HepG2 (cell line): Measurements from ENCODE around the gene MIOS. TPM values are rescaled to one million over a fixed set of nuclear protein-coding genes. Genes with fewer than 3 reads are reported as not detected.

Source experiments
- ATAC-seq: fragments of 200-7000 bp; cut with Tn5 transposase; 3 replicates; pipeline ENCODE4 v1.9.1; 2020; ENCODE audit warnings: mild to moderate bottlenecking, moderate library complexity
- BruUV-seq: library from RNA; stranded (reverse); fragments of 400-500 nt; replicated peaks from 2 replicates; lab custom pipeline; 2021; lab: Mats Ljungman, UMichigan
- CTCF ChIA-PET: fragments of 300-600 bp; formaldehyde crosslinking; extraction: SDS; loops from one replicate; lab custom pipeline; 2021; ENCODE audit warnings: low total read pairs, inconsistent platforms, low intra/inter-chr PET ratio; lab: Yijun Ruan, JAX
- POLR2A ChIA-PET: fragments of 350-600 bp; sonication (Branson Sonifier 250); formaldehyde crosslinking; loops from one replicate; lab custom pipeline; 2020; ENCODE audit warnings: antibody characterized with exemption, inconsistent platforms; lab: Yijun Ruan, JAX
- DNase-seq: peaks from one replicate; pipeline ENCODE4 v3.0.0-alpha.2; 2015; ENCODE audit warnings: low spot score
- FAIRE-seq: peaks from 3 replicates; lab custom pipeline; 2011; peaks lifted over from hg19 to GRCh38; lab: Jason Lieb, UNC
- H2AFZ ChIP-seq: one replicate; pipeline ENCODE4 v1.6.1; 2011; ENCODE audit warnings: low read length, inconsistent platforms
- H3K27ac ChIP-seq: fragments of 300-600 bp; 3 replicates; pipeline ENCODE4 v1.8.0; 2011; ENCODE audit warnings: mixed run types, mild to moderate bottlenecking, mixed read lengths, low read length, inconsistent platforms; ENCODE audit not compliant: insufficient read depth; ENCODE audit errors: extremely low read length
- H3K27me3 ChIP-seq, 2 experiments: fragments of 200-600 bp in 1 of 2; 2 replicates in 1 of 2; 3 replicates in 1 of 2; pipeline versions ENCODE4 v1.6.0 to v1.8.0; 2011; ENCODE audit warnings: low read length in 2 of 2, mild to moderate bottlenecking in 2 of 2, moderate library complexity in 2 of 2, inconsistent platforms in 1 of 2; ENCODE audit not compliant: insufficient read depth in 2 of 2, control insufficient read depth in 1 of 2
- H3K36me3 ChIP-seq, 2 experiments: fragments of 200-600 bp in 1 of 2; replicated peaks in 1 of 2; 2 replicates in 1 of 2; 3 replicates in 1 of 2; pipeline versions ENCODE4 v1.5.1 to v1.8.0; 2011; ENCODE audit warnings: low read length in 2 of 2, inconsistent platforms in 1 of 2; ENCODE audit not compliant: insufficient read depth in 2 of 2, control insufficient read depth in 1 of 2
- H3K4me1 ChIP-seq: 2 replicates; pipeline ENCODE4 v1.5.1; 2012; ENCODE audit warnings: low read length, inconsistent platforms; ENCODE audit not compliant: insufficient read depth
- H3K4me2 ChIP-seq: 2 replicates; pipeline ENCODE4 v1.6.0; 2011; ENCODE audit warnings: low read depth, low read length, inconsistent platforms
- H3K4me3 ChIP-seq, 3 experiments: fragments of 200-600 bp in 1 of 3; sonication (generic), shearing (Covaris generic) in 1 of 3; replicated peaks in 1 of 3; 2 replicates each; pipeline ENCODE4 v1.5.1; 2011 to 2016; ENCODE audit warnings: low read length in 3 of 3, inconsistent platforms in 2 of 3, low read depth in 2 of 3, mild to moderate bottlenecking in 2 of 3, control low read depth in 1 of 3, mixed read lengths in 1 of 3; ENCODE audit not compliant: insufficient read depth in 1 of 3
- H3K79me2 ChIP-seq: one replicate; pipeline ENCODE4 v1.6.1; 2011; ENCODE audit warnings: low read length, inconsistent platforms; ENCODE audit not compliant: insufficient read depth
- H3K9ac ChIP-seq: 2 replicates; pipeline ENCODE4 v1.6.0; 2011; ENCODE audit warnings: mild to moderate bottlenecking, low read depth, low read length, inconsistent platforms; ENCODE audit not compliant: insufficient read depth
- H3K9me3 ChIP-seq: 2 replicates; pipeline ENCODE4 v1.5.1; 2012; ENCODE audit warnings: mild to moderate bottlenecking, low read length
- H4K20me1 ChIP-seq: 2 replicates; pipeline ENCODE4 v1.6.0; 2011; ENCODE audit warnings: inconsistent platforms, mild to moderate bottlenecking, low read length, moderate library complexity; ENCODE audit not compliant: insufficient read depth
- CAMTA2 ChIP-seq: sonication (generic); formaldehyde crosslinking; IDR thresholded peaks from 2 replicates; pipeline ENCODE4 v1.4.0; 2020; ENCODE audit warnings: mild to moderate bottlenecking, missing genetic modification reagents, borderline replicate concordance
- FLYWCH1 ChIP-seq: sonication (generic); formaldehyde crosslinking; IDR thresholded peaks from 2 replicates; pipeline ENCODE4 v1.8.1; 2023; ENCODE audit warnings: mild to moderate bottlenecking, missing genetic modification reagents
- FOXJ3 ChIP-seq: sonication (generic); formaldehyde crosslinking; IDR thresholded peaks from 2 replicates; pipeline ENCODE4 v1.4.0; 2020; ENCODE audit warnings: missing genetic modification reagents, mild to moderate bottlenecking, borderline replicate concordance
- GATA4 ChIP-seq: sonication (generic); IDR thresholded peaks from 2 replicates; pipeline ENCODE4 v1.6.1; 2016; ENCODE audit warnings: antibody characterized with exemption, low read depth, borderline replicate concordance
- LCORL ChIP-seq, 2 experiments: fragments of 450-650 bp in 1 of 2; sonication (generic) in 1 of 2; formaldehyde crosslinking in 1 of 2; IDR thresholded peaks; 2 replicates each; pipeline versions ENCODE4 v1.5.0 to v1.6.1; 2017 to 2020; ENCODE audit warnings: antibody characterized with exemption in 1 of 2, missing genetic modification reagents in 1 of 2
- MBD4 ChIP-seq: IDR thresholded peaks from 2 replicates; pipeline ENCODE4 v1.6.1; 2012; ENCODE audit warnings: low read length, inconsistent platforms, borderline replicate concordance
- PCBP1 ChIP-seq: fragments of 200-400 bp; formaldehyde crosslinking; IDR thresholded peaks from 2 replicates; pipeline ENCODE4 v1.6.1; 2017; ENCODE audit warnings: mild to moderate bottlenecking, low read depth, low read length, borderline replicate concordance
- RAD21 ChIP-seq: fragments of 450-650 bp; formaldehyde crosslinking; IDR thresholded peaks from 2 replicates; pipeline ENCODE4 v1.5.0; 2020; ENCODE audit warnings: mild to moderate bottlenecking
- RNF219 ChIP-seq: sonication (generic); formaldehyde crosslinking; IDR thresholded peaks from 2 replicates; pipeline ENCODE4 v1.5.0; 2020; ENCODE audit warnings: mild to moderate bottlenecking, missing genetic modification reagents
- SALL1 ChIP-seq: sonication (generic); formaldehyde crosslinking; IDR thresholded peaks from 2 replicates; pipeline ENCODE4 v1.8.0; 2022; ENCODE audit warnings: mild to moderate bottlenecking, missing genetic modification reagents
- TCF7L2 ChIP-seq: IDR thresholded peaks from 2 replicates; pipeline ENCODE4 v1.6.1; 2011; ENCODE audit warnings: mild to moderate bottlenecking, low read depth, low read length, moderate library complexity
- TRIM22 ChIP-seq: fragments of 450-650 bp; IDR thresholded peaks from 2 replicates; pipeline ENCODE4 v1.6.1; 2017
- ZC3H13 ChIP-seq: sonication (generic); formaldehyde crosslinking; IDR thresholded peaks from 2 replicates; pipeline ENCODE4 v1.8.1; 2023; ENCODE audit warnings: mild to moderate bottlenecking, missing genetic modification reagents, moderate library complexity
- ZKSCAN5 ChIP-seq: sonication (generic); formaldehyde crosslinking; IDR thresholded peaks from 2 replicates; pipeline ENCODE4 v1.5.1; 2020; ENCODE audit warnings: mild to moderate bottlenecking, missing genetic modification reagents
- ZNF558 ChIP-seq: sonication (generic); formaldehyde crosslinking; IDR thresholded peaks from 2 replicates; pipeline ENCODE4 v1.9.0; 2022; ENCODE audit warnings: mild to moderate bottlenecking, missing genetic modification reagents, borderline replicate concordance
- ZNF652 ChIP-seq: IDR thresholded peaks from 2 replicates; pipeline ENCODE4 v1.6.1; 2016; ENCODE audit warnings: low read depth, borderline replicate concordance
- ZNF678 ChIP-seq: sonication (generic); formaldehyde crosslinking; IDR thresholded peaks from 2 replicates; pipeline ENCODE4 v1.4.0; 2020; ENCODE audit warnings: mild to moderate bottlenecking, missing genetic modification reagents
- WGBS: methylation state at CpG from one replicate; pipeline ENCODE4 v1.1.6; 2017; ENCODE audit warnings: low lambda C conversion rate; 5-methylcytosine and 5-hydroxymethylcytosine counted together
- in situ Hi-C: cut with HindIII; loops from 2 replicates; pipeline ENCODE4 v1.10.0; 2017; ENCODE audit warnings: low pct_unique_long_range_greater_than_20kb; ENCODE audit not compliant: extremely low pct_ligation_motif_present
- intact Hi-C: fragments of 100-400 bp; cut with micrococcal nuclease; formaldehyde crosslinking; loops from one replicate; pipeline ENCODE4 v1.10.0; 2022; ENCODE audit not compliant: unreplicated experiment
- polyA plus RNA-seq, 8 experiments: library from polyadenylated mRNA; depleted of rRNA in 3 of 8; stranded (reverse) in 7 of 8; unstranded in 1 of 8; fragments of >200 nt; fragmentation: Illumina TruSeq in 4 of 8; extraction: Trizol in 4 of 8; gene quantifications; 2 replicates each; pipeline versions ENCODE4 v1.2.1 to v1.2.3, GENCODE V29; 2011 to 2016; ENCODE audit warnings: low read depth in 4 of 8, missing spikeins in 1 of 8, mixed read lengths in 1 of 8; ENCODE audit not compliant: insufficient read depth in 1 of 8
- total RNA-seq, 5 experiments: library from RNA; depleted of rRNA; stranded (reverse); fragments of >200 nt; fragmentation: Illumina TruSeq; extraction: Trizol; gene quantifications; 2 replicates each; pipeline ENCODE4 v1.2.3, GENCODE V29; 2016; ENCODE audit warnings: low read depth in 1 of 5
- TF ChIP-seq, protein P1 (sequence below): sonication (generic); formaldehyde crosslinking; IDR thresholded peaks from 2 replicates; pipeline ENCODE4 v1.4.0; 2020; ENCODE audit warnings: missing genetic modification reagents

The MIOS gene
- total and polyA plus RNA-seq, 2 of the 13 experiments (the other 11 are each of a cell fraction or from before 2014, with no cell fraction given): 15.2 to 33.5 TPM

- H3K27ac ChIP-seq: no peak overlapping the region
- no peak overlapping the region for H3K4me3 ChIP-seq
- DNase-seq (no peak), FAIRE-seq (no peak), ATAC-seq (no peak)
- H3K27me3 ChIP-seq: no peaks in the 10 kb centered on the region
- 44% methylated on average over 3 of the region's 3 CpGs for WGBS
- no peak for TF ChIP-seq ZNF652 (CRISPR knock-in tag)
- no peak for TF ChIP-seq SALL1 (CRISPR knock-in tag)
- no peak for TF ChIP-seq ZKSCAN5
- TF ChIP-seq ZC3H13 (CRISPR knock-in tag): no peak
- TF ChIP-seq TRIM22: no peak
- no peak for TF ChIP-seq FOXJ3
- no peak for TF ChIP-seq MBD4
- no peak for TF ChIP-seq RNF219 (CRISPR knock-in tag)
- no peak for TF ChIP-seq PCBP1
- TF ChIP-seq RAD21 (CRISPR knock-in tag): no peak
- TF ChIP-seq FLYWCH1 (CRISPR knock-in tag): no peak
- TF ChIP-seq, protein P1, sequence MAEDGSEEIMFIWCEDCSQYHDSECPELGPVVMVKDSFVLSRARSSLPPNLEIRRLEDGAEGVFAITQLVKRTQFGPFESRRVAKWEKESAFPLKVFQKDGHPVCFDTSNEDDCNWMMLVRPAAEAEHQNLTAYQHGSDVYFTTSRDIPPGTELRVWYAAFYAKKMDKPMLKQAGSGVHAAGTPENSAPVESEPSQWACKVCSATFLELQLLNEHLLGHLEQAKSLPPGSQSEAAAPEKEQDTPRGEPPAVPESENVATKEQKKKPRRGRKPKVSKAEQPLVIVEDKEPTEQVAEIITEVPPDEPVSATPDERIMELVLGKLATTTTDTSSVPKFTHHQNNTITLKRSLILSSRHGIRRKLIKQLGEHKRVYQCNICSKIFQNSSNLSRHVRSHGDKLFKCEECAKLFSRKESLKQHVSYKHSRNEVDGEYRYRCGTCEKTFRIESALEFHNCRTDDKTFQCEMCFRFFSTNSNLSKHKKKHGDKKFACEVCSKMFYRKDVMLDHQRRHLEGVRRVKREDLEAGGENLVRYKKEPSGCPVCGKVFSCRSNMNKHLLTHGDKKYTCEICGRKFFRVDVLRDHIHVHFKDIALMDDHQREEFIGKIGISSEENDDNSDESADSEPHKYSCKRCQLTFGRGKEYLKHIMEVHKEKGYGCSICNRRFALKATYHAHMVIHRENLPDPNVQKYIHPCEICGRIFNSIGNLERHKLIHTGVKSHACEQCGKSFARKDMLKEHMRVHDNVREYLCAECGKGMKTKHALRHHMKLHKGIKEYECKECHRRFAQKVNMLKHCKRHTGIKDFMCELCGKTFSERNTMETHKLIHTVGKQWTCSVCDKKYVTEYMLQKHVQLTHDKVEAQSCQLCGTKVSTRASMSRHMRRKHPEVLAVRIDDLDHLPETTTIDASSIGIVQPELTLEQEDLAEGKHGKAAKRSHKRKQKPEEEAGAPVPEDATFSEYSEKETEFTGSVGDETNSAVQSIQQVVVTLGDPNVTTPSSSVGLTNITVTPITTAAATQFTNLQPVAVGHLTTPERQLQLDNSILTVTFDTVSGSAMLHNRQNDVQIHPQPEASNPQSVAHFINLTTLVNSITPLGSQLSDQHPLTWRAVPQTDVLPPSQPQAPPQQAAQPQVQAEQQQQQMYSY: no peak
- no peak for TF ChIP-seq LCORL (IDR thresholded peaks at IDR 0.05)
- no peak for TF ChIP-seq LCORL (CRISPR knock-in tag; IDR thresholded peaks at IDR 0.05)
- no peak for TF ChIP-seq ZNF678 (CRISPR knock-in tag)
- no peak for TF ChIP-seq ZNF558 (CRISPR knock-in tag)
- TF ChIP-seq GATA4: no peak
- TF ChIP-seq CAMTA2: no peak
- TF ChIP-seq TCF7L2: no peak
- H3K9me3 ChIP-seq: no peaks in the 10 kb centered on the region
- H3K4me2 ChIP-seq: no peak overlapping the region
- H2AFZ ChIP-seq: no peak overlapping the region
- BruUV-seq: no TSS peak
- no peaks in the 10 kb centered on the region for H3K36me3 ChIP-seq
- peaks cover 18% of the 10 kb centered on the region for H3K79me2 ChIP-seq
- in situ Hi-C loops (no loop called here), intact Hi-C loops (no loop called here)
- H3K9ac ChIP-seq: no peak overlapping the region
- H4K20me1 ChIP-seq: no peaks in the 10 kb centered on the region
- ChIA-PET CTCF (no interaction called here), POLR2A (interaction anchor here (1.3 kb wide), 1 partner anchor 76 kb away, joined by 3 read pairs; the partner anchor contains the start of gene UMAD1)
- H3K4me1 ChIP-seq: peaks cover 34% of the 10 kb centered on the region
Observed at GRCh38 chr7:7564323-7564780, 2.3 kb upstream of the MIOS start.
